GM18519 (cell line): ENCODE data around the gene RPTN.

Experiments used
- ATAC-seq: cut with Tn5 transposase; IDR thresholded peaks from one replicate; pipeline ENCODE4 v1.9.1; 2021; ENCODE audit warnings: mild to moderate bottlenecking, moderate library complexity; ENCODE audit not compliant: unreplicated experiment, low FRiP score

The RPTN gene

DNA sequence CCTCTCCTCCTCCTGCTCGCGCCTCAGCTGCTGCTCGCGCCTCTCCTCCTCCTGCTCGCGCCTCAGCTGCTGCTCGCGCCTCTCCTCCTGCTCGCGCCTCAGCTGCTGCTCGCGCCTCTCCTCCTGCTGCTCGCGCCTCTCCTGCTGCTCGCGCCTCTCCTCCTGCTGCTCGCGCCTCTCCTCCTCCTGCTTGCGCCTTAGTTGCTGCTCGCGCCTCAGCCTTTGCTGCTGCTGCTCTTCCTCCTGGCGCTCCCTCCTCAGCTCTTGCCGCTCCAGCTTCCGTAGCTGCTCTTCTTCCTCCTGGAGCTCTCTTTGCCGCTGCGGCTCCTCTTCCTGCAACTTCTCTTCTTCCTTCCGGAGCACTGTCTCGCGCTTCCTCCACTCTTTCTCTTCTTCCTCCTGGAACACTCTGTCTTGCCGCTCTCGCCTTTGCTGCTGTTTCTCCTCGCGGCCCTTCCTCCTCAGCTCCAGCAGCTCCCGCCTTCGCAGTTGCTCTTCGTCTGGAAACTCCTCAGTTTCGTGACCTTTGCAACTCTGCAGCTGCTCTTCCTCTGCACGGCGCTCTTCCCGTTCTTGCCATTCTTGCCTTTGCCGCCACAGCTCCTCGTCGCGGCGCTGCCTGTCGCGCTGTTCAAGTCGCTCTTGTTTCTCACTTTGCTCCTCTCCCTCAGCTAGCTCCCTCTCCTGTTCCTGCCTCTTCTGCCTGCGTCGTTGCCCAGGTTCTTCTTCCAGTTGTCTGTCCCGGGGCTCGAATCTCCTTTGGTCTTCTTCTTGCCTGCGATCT, 46.7 kb downstream of the RPTN start:
- no peak for ATAC-seq

DNA sequence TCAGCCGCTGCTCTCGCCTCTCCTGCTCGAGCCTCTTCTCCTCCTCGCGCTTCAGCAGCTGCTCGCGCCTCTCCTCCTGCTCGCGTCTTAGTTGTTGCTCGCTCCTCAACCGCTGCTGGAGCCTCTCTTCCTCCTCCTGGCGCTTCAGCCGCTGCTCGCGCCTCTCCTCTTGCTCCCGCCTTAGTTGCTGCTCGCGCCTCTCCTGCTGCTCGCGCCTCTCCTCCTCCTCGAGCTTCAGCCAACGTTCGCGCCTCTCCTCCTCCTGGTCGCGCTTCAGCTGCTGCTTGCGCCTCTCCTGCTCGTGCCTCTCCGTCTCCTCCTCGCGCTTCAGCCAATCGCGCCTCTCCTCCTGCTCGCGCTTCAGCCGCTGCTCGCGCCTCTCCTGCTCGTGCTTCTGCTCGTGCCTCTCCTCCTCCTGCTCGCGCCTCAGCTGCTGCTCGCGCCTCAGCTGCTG, 47.5 kb downstream of the RPTN start:
- ATAC-seq: no peak

DNA sequence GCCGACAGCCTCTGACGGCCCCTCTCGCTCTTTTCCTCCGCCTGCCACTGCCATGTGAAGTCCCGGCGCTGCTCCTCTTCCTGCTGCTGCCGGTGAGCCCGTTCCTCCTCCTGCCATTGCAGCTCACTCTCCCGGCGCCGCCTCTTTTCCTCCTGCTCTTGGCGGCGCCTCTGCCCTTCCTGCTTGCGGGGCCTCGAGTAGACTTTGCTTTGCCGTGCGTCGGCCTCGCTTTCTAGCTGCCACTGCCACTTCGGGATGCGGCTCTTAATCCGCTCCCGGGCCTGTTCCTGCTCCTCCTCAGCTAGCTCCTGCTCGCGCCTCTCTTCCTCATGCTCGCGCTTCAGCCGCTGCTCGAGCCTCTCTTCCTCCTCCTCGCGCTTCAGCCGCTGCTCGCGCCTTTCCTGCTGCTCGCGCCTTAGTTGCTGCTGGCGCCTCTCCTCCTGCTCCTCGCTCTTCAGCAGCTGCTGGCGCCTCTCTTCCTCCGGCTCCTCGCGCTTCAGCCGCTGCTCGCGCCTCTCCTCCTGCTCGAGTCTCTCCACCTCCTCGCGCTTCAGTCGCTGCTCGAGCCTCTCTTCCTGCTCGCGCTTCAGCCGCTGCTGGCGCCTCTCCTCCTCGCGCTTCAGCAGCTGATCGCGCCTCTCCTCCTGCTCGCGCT, 48.0 kb downstream of the RPTN start:
- ATAC-seq: no peak

DNA sequence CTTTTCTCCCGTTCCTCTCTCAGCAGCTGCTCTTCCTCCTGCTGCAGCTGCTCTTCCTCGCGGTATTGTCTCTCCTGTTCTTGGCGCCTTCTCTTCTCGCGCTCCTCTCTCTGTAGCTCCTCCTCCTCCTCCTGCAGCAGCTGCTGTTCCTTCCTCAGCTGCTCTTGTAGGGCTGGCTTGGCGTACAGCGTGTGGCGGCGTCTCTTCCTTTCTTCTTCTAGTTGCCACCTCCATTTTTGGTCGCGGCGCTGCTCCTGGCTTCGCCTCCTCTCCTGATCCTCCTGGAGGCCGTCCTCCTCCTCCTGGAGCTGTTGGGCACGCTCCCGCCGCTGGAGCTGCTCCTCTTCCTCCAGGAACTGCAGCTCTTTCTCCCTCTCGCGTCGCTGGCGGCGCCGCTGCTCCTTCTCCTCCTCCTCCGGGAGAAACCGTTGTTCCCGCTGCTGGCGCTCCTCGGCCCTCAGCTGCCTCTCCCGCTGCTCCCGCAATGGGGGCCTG, 48.6 kb downstream of the RPTN start:
- no peak for ATAC-seq

DNA sequence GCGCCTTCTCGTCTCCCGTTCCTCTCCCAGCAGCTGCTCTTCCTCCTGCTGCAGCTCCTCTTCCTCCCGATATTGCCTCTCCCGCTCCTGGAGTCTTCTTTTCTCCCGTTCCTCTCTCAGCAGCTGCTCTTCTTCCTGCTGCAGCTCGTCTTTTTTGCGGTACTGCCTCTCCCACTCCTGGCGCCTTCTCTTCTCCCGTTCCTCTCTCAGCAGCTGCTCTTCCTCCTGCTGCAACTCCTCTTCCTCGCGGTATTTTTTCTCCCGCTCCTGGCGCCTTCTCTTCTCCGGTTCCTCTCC, 49.1 kb downstream of the RPTN start:
- no peak for ATAC-seq

DNA sequence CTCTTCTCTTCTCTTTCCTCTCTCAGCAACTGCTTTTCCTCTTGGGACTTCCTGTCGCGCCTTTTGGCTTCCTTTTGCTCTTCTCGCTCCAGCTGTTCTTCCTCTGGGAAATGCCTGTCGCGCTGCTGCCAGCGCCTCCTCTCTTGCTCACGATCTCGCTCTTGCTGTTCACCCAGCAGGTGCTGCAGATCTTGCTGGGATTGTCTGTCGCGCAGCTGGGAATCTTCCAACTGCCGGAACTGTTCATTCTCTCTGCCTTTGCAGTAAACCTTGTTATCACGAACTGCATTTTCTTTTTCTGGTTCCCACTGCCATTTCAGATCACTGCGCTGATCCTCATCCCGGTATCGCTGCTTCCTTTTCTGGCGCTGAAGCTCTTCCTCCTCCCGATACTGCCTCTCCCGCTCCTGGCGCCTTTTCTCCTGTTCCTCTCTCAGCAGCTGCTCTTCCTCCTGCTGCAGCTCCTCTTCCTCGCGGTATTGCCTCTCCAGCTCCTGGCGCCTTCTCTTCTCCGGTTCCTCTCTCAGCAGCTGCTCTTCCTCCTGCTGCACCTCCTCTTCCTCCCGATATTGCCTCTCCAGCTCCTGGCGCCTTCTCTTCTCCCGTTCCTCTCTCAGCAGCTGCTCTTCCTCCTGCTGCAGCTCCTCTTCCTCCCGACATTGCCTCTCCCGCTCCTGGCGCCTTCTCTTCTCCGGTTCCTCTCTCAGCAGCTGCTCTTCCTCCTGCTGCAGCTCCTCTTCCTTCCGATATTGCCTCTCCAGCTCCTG, 49.6 kb downstream of the RPTN start:
- ATAC-seq: no peak

DNA sequence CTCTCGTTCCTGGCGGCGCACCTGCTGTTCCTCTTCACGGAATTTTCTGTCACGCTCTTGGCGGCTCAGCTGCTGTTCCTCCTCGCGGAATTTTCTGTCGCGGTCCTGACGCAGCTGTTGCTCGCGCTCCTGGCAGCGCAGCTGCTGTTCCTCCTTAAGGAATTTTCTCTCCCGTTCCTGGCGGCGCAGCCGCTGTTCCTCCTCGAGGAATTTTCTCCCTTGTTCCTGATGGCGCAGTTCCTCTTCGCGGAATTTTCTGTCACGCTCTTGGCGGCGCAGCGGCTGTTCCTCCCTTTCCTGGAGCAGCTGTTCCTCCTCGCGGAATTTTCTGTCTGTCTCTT, 50.2 kb downstream of the RPTN start:
- no peak for ATAC-seq

DNA sequence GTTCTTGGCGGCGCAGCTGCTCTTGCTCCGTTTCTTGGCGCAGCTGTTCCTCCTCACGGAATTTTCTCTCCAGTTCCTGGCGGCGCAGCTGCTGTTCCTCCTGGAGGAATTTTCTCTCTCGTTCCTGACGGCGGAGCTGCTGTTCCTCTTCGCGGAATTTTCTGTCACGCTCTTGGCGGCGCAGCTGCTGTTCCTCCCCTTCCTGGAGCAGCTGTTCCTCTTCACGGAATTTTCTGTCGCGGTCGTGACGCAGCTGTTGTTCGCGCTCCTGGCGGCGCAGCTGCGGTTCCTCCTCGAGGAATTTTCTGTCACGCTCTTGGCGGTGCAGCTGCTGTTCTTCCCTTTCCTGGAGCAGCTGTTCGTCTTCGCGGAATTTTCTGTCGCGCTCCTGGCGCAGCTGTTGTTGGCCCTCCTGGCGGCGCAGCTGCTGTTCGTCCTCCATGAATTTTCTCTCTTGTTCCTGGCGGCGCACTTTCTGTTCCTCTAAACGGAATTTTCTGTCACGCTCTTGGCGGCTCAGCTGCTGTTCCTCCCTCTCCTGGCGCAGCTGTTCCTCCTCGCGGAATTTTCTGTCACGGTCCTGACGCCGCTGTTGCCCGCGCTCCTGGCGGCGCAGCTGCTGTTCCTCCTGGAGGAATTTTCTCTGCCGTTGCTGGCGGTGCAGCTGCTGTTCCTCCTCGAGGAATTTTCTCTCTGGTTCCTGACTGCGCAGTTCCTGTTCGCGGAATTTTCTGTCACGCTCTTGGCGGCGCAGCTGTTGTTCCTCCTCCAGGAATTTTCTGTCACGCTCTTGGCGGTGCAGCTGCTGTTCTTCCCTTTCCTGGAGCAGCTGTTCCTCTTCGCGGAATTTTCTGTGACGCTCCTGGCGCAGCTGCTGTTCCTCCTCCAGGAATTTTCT, 50.8 kb downstream of the RPTN start:
- no peak for ATAC-seq

DNA sequence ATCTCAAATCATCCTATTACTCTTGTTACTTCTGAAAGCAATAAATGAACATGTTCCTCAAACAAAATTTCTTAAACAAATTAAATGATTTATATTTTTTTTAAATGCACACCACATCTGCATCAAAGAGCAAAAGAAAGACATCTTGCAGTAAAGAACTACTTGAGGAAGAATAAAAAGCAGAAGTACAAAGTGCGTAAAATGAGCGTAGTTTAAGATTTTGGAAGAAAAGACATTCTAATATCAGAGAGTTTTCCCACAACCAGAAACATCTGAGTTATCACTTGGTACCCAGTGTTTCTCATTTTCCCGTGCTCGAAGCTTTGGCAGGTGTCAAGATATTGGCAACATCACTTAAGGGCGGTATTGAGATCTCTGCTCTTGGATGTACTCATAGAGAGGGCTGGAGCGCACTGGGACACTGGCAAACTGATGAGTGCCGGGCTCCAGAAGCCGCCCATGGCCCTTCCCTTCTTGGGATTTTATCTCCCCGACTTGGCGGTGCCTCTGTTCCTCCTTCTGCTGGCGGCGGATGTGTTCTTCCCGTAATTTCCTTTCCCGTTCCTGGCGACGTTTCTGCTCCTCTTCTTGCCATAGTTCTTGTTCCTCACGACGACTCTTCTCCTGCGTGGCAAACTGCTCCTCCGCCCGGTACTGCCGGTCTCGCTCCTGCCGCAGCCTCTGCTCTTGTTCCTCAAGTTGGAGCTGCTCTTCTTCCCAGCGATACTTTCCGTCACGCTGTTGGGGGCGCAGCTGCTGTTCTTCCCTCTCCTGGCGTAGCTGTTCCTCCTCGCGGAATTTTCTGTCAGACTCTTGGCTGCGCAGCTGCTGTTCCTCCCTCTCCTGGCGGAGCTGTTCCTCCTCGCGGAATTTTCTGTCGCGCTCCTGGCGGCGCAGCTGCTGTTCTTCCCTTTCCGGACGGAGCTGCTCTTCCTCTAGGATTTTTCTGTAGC, 51.7 kb downstream of the RPTN start:
- ATAC-seq: no peak

DNA sequence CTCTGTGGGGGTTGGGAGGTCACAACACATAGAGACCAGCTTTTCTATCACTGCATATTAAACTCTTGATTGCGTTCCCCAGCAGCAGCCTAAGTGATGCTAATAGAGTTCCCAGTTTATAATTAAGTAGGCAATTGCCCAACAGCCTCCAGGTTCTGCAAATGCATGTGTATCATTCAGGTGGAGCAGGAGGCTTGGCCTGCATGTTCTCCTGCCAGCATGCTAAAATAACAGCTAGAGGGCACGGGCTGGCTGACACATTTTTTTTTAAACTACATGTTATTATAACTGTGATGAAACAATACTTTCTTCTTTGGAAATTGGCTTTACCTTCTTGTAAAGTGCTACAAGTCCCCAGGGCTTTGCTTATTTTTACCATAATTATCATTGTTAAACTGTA, 54.2 kb downstream of the RPTN start:
- ATAC-seq: no peak
